GM18858 (cell line): Measurements from ENCODE around the gene DUSP6.

ENCODE experiments used
- ATAC-seq: cut with Tn5 transposase; IDR thresholded peaks from one replicate; pipeline ENCODE4 v1.9.1; 2021; ENCODE audit not compliant: unreplicated experiment

Gene DUSP6

DNA sequence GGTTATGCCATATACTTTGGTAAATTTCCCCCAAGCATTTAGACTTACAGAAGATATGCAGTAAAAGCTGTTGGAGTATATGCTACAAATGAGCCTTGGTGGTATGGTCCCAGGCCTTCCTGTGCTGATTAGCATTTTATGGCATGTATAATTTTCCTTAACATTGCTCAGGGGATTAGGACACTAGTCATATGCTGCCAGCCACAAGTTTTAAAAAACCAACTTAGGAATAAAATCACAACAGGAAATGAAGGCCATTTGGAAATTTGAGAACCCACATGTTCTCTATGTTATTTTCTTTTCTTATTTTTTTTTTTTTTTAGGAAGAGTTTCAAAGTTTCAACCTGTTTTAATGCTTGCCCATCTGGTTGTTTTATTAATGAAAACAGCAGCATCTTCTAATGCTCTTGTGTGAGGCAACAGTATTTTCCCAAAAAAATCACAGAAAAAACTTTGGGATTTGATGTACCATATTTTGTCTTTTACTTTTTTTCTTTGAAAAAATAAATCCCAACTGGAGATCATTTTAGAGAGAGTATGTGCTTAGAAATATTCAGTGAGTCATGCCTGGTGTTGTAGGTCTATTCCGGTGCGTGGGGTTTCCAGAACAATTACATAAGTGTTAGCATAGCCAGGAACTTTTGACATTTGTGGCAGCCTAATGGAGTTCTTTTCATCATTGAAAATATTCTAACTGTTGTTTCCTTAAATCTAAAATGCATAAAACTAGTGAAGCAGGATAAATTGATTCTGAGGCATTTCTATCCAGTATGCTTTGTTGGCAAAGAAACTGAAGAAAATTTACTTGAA lies 21.7 kb upstream of the DUSP6 start:
- no peak for ATAC-seq

DNA sequence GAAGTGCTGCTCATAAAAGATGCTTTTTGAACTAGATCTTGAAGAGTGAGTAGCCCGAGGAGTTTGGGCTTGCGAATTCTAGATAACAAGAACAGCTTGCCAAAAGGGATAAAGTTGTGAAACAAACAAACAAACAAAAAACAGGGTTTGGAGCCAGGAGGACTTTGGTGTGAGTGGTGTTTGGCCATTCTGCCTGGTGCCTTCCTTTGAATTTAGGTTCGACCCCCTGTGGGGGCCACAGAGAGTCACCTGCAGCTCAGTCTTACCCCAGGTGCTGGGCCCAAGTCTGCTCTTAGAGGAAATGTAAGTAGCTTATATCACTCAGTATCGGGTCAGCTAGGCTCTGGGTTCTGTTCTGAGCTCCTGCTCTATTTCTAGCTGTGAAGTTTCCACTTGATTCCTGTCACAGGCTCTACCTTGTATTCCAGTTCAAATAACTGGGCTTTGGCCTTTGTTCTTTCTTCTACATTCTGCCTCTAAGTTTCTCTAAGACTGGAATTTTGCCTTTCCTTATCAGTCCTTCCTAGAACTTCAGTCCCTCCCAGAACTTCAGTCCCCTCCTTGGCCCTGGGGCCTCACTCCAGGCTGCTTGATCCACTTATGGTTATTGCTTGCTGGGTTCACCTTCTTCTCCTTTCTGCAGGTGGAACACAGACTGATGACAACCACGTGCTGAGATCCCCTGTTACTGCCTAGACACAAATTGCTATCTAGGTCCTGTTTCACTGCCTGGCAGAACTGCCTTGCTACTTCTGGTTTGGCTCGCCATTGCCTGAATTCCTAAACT lies 20.5 kb upstream of the DUSP6 start:
- no peak for ATAC-seq

DNA sequence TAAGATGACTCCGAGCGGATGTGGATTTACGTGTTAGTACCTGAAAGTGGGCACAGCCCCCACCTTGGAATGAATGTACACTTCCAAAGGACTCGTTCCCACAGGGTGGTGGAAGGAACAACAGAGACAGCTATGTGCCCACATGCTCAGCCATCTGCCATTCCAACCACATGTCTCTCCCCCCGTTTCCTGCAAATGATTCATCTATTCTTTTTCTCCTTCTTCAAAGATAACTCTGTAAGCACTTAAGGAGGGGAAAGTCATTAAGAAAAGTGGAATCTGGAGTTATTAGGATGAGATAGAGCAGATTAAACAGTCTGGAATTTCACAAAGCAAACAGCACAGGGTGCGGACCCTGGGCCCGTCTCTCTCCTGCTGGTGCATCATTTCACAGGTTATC lies 18.5 kb upstream of the DUSP6 start:
- no peak for ATAC-seq

DNA sequence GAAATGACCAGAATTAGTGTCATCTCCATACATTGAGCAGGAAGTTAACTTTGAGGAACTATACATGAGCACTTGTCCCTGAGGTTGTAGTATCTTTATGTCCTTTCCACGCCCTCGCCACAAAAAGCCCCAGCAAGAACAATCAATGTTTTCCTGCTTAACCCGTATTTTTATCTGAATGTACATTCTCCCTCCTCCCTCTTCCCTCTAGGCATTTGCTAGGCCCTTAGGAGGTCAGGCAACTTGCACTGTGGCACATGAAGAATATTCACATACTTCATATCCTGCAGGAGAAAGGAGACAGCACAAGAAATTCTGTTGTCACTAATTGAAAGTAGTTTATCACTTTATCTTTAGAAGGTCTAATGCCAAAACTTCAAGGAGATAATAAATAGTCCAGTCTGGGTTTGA lies 18.1 kb upstream of the DUSP6 start:
- ATAC-seq: no peak

DNA sequence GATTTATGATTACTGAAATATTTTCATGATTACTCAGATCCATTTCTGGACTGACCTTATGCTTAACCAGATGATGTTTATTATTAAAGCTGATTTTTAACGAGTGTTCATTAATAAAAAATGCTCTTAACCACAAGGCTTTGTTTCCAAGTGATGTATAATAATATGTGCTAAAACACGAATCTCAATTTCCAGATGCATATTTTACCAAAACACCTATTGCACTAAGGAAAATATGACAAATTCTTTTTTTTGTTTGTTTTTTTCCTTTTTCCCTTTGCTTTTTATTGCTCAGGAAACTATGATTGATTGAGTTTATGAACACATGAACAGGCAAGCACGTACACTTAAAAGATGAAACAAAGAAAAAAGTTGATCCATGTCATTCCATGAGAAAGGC lies 16.9 kb upstream of the DUSP6 start:
- no peak for ATAC-seq

DNA sequence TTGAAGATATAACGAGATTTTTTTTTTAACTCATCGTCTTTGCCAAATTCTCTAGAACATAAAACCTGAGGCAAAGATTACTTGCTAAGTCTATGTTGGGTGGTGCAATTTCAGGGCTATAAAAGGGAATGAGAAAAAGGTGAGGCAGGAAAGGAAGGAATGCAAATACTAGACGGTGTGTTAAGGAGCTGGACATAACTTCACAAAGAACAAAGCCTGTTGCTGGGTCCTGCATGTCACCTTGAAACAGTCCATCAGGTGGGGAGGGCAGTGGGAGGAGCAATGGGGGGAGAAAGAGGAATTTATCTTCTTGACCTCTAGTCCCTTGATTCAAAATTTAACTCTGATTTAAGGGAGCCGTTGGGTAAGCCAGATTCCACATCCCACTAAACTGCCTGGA lies 16.1 kb upstream of the DUSP6 start:
- ATAC-seq: no peak

DNA sequence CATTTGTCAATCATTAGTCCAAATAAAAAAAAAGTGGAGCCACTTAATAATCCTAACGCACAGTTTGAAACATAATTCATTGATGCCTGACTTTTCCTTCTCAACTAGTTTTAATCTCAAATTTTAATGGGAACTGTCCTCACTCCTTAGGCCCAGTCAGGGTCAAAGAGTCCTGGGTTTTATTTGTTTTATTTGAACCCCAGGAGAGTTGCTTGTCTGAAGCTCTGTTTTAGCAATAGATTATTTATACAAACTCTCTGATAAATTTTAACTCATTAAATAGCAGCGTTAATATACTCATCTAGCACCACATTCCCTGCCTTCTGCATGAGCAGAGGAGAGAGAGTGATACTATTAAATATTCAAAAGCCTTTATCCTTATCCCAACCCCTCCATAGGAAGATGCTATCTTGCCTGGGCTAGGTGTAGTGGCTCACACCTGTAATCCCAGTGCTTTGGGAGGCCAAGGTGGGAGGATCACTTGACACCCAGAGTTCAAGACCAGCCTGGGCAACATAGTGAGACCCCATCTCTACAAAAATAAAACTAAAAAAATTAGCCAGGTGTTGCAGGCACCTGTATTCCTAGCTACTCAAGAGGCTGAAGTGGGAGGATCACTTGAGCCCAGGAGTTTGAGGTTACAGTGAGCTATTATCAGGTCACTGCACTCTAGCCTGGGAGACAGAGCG lies 14.5 kb upstream of the DUSP6 start:
- ATAC-seq: no peak

DNA sequence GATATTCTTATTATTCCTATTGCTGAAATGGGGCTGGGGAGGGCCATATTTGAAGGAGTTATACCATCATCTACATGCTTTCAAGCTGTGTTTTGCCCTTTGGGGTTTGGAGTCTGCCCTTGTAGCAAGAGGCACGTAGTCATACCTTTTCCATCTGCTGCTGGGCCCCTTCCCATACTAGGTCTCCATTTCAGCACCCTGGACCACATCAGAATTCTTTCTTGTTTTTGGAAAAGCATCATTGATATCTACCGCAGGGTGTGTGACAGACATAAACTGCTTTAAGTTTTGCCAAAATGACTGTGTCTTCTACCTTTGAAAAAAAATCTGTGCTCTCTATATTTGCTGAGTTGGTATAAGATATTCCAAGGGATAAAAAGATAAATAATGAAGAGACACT lies 12.3 kb upstream of the DUSP6 start:
- no peak for ATAC-seq

DNA sequence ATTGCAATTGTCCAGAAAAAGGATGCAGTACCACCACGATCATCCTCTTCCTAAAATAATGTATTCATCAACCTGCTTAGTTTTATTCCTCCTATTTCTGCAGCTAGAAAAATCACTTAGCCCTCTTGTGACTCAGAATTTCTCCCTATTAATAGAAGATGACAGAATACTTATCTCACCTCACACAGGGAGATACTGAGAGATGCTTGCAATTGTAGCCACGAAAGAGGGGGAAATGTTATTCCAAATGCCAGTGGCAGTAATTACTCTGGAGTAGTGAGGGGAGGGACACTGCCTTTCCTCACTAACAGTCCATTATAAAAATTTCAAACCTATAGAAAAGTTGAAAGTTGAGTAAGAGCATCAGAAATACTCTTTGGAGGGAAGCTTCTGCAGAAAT lies 11.8 kb upstream of the DUSP6 start:
- no peak for ATAC-seq

DNA sequence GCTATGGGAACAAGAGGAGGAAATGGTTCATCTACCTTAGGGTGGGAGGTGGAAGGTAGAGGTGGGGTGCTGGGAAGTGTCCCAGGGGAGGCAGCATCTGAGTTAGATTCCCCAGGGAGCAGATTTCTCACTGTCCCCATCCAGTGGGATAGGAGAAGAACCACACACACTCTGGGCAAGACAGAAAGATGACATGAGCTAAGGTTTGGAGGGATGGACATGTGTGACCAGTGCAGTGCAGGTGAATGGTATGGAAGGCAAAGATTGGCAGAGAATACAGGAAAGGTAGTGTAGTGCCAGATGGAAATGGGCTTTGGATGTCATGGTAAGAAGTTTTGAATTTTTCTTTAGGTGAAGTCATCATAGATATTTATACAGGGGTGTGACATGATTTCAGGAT lies 11.3 kb upstream of the DUSP6 start:
- no peak for ATAC-seq

DNA sequence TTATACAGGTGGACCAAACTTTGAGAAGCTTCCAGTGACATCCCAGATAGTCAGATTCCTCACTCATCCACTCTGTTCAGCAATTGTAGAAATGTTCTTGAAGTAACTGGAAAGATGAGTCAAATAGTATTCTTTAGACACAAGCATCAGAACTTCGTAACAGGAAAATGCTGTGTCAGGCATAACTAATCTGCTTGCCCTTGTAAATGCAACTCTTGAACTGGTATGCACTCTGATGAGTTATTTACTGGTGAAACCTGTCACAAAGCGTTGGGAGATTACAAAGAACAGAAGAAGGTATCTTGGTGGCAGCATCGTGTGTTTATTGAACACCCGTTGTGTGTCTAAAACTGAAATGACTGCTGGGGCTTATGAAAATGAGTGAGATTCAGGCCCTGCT lies 10.8 kb upstream of the DUSP6 start:
- ATAC-seq: no peak

DNA sequence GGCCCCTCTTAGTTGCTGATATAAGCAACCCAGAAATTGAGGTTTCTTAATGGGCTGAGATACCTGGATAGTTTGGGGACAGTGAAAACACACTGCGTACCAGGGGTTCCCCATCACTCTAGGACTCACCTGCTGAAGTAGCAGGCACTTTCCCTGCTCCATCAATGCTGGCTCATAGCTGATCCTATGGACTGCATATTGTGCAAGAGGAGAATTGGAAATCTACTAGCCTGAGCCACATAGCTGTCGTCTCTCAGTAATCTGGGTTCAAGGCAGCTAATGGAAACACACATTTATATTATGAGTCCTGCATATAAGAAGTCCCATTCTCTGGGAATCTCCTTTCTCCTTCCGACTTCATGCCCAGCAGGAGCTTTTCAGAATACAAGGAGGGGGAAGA lies 7.3 kb upstream of the DUSP6 start:
- ATAC-seq: no peak

DNA sequence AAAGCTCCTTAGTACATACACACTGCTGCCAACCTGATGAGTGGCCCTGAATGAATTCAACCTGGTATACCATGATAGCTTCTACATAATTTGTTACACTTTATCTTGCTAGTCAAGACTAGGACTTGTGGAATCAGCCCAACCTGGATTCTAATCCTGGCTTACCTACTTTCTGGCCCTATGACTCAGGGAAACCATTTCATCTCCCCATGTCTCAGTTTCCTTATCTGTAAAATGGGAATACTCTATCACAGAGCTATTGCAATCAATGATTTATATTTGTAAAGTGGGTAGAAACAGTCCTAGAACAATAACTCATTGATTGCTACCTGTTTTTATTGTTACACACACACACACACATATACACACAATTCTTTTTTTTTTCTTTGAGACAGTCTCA lies 6.5 kb upstream of the DUSP6 start:
- ATAC-seq: no peak

DNA sequence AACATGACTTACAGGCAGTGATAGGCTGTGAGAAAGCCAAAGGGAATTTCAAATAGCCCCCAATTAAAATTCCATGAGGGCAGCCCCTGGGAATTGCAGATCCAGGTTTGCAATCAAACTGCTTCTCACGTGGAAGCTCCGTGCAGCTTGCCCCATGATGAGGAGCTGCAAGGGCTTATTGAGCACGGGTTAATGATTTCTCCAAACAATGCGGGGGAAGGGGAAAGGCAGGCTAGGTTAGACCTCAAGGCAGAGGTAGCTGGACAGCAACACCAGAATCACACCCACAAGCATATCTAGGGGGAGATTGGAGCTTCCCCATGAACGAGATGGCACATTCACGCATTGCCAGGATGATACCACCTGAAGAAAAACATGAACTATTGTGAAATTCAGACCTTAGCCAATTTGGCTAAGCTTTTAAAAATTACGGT lies 5.0 kb upstream of the DUSP6 start:
- ATAC-seq: no peak

DNA sequence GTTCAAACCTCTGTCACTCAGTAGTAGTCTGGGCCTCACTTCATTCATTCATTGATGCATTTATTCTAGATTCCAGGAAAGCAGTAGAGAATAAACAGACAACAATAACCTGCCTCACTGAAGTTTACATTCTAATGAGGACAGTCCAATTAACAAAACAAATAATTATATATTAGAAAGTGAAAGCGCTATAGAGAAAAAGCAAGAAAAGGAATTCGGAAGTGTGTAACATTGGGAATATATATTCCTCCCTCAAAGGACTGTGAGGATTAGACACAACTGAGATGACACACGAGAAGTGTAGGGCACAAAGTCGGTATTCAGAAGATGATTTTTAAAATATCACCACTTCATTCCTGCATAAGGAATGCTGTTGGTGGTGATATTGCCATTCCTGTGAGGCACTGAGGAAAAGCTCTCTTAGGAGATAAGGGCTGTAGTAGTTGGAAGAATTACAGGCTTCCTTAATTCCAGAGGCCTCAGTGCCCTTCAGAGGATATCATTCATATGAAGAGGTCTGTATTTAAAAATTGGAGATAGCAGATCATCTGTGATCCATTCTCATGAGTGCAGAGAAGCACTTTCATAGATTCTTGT lies 3.9 kb upstream of the DUSP6 start:
- no peak for ATAC-seq

DNA sequence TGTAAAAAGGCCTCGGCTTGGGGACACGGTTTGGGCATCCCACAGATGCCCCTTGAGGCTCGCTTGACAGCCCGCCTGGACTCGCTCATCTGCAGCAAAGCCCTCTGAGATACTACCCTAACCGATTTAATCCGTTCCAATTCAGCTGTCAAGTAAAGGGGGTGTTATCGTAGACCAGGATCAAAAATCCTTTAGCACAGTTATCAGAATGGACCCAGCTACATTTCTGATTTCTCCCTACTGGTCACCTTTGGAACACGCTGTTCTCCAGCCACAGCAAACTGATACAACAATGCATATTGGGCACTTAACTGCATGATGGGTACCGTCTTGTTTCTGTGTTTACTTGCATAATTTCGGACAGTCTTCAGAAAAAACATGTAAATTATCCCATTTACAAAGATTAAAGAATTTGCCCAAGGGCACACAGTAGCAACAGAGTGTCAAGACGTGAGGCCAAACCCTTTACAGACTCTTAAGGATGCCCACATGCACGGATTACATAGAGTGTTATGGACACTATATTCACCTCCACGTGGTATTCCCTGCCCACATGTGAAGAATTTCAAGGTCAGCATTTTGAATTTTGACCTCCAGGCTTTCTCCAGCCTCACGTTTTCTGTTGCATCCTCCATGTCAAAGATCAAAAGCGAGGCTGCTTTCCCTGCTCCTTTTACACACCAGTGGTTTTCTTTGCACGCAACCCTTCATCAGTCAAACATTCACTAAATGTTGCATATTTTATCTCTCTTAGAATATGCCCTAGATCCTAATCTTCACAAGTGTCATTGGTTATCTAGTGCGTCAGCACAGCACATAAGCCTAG lies 3.2 kb upstream of the DUSP6 start:
- no peak for ATAC-seq

DNA sequence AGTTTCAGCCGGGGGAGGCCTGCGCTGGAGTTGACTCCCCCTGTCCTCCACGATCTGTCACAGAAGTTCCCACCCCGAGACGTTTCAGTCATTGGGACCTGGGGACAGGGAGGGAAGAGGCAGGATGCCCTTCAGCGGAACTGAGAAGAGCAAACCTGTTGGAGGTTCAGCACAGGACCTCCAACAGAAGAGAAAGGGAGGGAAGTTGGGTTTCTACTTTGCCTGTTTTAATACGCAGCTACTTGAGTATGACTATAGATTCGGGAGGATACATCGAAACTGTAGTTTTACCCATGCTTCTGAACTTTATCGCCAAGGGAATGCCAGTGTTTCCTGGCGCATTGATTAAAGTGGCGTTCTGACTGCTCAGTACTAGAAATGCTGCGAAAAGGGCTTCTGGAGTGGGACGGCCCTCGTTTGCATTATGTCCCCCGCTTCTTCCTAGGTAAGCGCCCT lies 2.3 kb upstream of the DUSP6 start:
- no peak for ATAC-seq

DNA sequence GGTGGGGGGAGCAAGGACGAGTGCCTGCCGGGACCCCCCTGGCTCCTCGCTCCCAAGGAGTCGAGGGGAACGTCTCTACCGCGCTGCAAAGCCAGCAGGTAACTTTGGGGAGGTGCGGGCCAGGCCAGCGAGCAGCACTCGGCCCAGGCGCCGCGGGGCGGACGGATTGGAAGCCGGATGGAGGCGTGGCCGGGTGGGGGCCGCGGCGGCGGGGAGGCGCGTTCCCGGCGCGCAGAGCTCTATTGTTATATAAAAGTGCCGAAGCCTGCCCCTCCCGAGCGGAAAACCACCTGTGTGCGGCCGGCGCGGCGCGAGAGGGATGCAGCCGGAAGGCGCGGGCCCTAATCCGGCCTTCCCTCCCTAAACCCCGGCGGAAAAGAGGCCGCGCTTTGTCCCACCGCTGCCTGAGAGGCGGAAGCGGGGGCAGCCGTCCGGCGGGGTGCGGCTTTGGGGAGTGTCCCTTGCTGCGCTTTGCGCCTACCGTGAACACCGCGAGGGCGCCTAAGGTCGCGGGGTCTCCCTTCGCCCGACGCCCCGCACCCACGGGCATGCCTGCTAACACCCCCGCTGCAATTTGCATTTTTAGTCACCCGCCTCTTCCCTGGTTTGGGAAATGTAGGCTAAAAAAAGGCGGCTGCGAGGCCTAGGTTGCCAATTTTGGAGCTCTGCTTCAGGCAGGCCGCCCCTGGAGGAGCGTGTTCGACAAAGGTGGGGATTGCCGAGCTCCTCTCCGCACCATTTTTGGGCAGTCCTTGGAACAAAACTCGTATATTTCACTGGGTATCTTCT lies 1.7 kb upstream of the DUSP6 start:
- no peak for ATAC-seq

DNA sequence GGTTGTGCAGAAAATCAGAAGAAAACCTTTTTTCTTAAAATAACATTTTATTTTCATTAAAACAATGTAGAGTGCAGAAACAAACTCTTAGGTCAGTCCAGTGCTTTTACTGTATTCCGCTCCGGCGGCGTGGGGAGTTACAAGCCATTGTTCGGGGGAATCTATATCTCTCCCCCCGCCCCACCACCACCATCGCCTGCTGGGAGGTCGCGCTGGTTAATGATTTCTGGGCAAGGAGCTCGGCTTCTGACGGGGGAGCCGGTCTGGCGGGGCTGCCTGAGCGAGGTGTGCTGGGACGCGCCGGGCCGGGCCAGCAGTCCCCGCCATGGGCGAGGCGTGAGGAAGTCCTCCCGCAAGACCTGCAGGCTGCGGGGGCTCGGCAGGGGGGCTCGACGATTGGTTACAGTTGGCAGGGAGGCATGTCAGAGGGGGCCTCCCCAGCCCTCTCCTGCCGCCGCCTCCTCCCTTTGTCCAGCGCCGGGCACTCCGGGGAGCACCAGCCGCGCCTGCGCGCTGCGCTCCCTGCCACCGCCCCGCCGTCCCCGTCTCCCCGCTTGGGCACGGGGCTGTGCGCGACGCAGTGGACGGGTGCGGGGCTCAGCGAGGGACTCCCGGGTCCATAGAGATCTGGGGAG lies 1.0 kb upstream of the DUSP6 start:
- no peak for ATAC-seq

DNA sequence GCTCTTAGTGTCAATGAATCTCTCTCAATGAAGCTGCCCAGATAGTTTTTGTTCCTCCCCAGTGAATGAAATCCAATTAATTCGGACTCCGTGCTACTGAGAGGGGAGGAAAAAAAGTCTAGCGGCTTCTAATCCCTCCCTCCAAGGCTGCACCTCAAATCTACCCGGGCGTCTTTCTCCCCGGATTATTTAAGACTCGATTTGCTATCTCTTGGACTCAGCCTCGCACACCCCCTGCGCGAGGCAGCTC lies 134 bp downstream of the DUSP6 start:
- no peak for ATAC-seq
